ENCODE measurements around the gene NAGLU.

GRCh38 chr17:42535155-42536047 is 640 bp upstream of the NAGLU start:
- no peak for TF ChIP-seq SIN3A (IDR thresholded peaks at IDR 0.05; ENCODE audit: borderline replicate concordance, insufficient read depth, low read length)
- TF ChIP-seq POLR2AphosphoS5 (IDR thresholded peaks at IDR 0.05; ENCODE audit: low read depth, low read length), result no peak
- no peak for TF ChIP-seq REST (IDR thresholded peaks at IDR 0.05; ENCODE audit: insufficient read depth in 1 of 2, low read depth in 2 of 2, low read length in 2 of 2)
- TF ChIP-seq FOXP2 (optimal IDR thresholded peaks at IDR 0.05; ENCODE audit: borderline replicate concordance, extremely low read depth, extremely low read length, insufficient read depth), result no peak

Measured in PFSK-1 (cell line).